A549 (cell line): ENCODE results near the gene EARS2. TPM values are rescaled to one million over a fixed set of nuclear protein-coding genes. Genes with fewer than 3 reads are reported as not detected.
"Not testable (repeated sequence)": the region's sequence is repeated elsewhere in the genome, so short reads cannot be mapped to it uniquely, and the experiment has no call there.

Source experiments
- ATAC-seq, 2 experiments: fragments of 200-7000 bp in 1 of 2; fragments of >200 bp in 1 of 2; cut with Nextera tagmentation in 1 of 2; cut with Tn5 transposase in 1 of 2; 3 replicates each; pipeline versions ENCODE4 v1.8.0 to v1.9.1; 2018 to 2020; ENCODE audit warnings: mild to moderate bottlenecking in 1 of 2, moderate library complexity in 1 of 2
- CTCF ChIA-PET: fragments of 300-600 bp; sonication (Branson Sonifier 250); formaldehyde crosslinking; extraction: SDS; loops from one replicate; lab custom pipeline; 2021; ENCODE audit warnings: antibody characterized with exemption, inconsistent platforms; lab: Yijun Ruan, JAX
- POLR2A ChIA-PET: fragments of 350-600 bp; formaldehyde crosslinking; extraction: SDS; loops from one replicate; lab custom pipeline; 2021; ENCODE audit warnings: antibody characterized with exemption, inconsistent platforms; lab: Yijun Ruan, JAX
- DNase-seq, 2 experiments: peaks; one replicate each; pipeline versions ENCODE4 v3.0.0 to v3.0.0-alpha.2; 2011 to 2016; ENCODE audit warnings: low read depth in 1 of 2, low spot score in 1 of 2
- FAIRE-seq: peaks from 2 replicates; lab custom pipeline; 2011; peaks lifted over from hg19 to GRCh38; lab: Jason Lieb, UNC
- H3K27ac ChIP-seq, 2 experiments: fragments of >200 bp; sonication (Bioruptor Twin); formaldehyde crosslinking; 3 replicates each; pipeline ENCODE4 v1.5.1; 2016 to 2017
- H3K4me1 ChIP-seq: fragments of >200 bp; sonication (Bioruptor Twin); formaldehyde crosslinking; 3 replicates; pipeline ENCODE4 v1.6.1; 2016
- H3K4me2 ChIP-seq: fragments of >200 bp; sonication (Bioruptor Twin); formaldehyde crosslinking; 3 replicates; pipeline ENCODE4 v1.6.1; 2016
- H3K4me3 ChIP-seq: fragments of >200 bp; sonication (Bioruptor Twin); formaldehyde crosslinking; 3 replicates; pipeline ENCODE4 v1.5.1; 2016
- H3K9me3 ChIP-seq: fragments of >200 bp; sonication (Bioruptor Twin); formaldehyde crosslinking; 3 replicates; pipeline ENCODE4 v1.6.1; 2016
- CBX2 ChIP-seq: fragments of 200-600 bp; sonication (generic); IDR thresholded peaks from 2 replicates; pipeline ENCODE4 v1.6.1; 2016; ENCODE audit warnings: low read depth, mild to moderate bottlenecking, borderline replicate concordance
- CBX8 ChIP-seq: fragments of 200-600 bp; sonication (generic); IDR thresholded peaks from 2 replicates; pipeline ENCODE4 v1.6.1; 2016
- EHF ChIP-seq: fragments of 250-450 bp; sonication (Bioruptor Pico); IDR thresholded peaks from 2 replicates; pipeline ENCODE4 v1.5.0; 2020; ENCODE audit warnings: mild to moderate bottlenecking
- ESRRA ChIP-seq: fragments of 150-350 bp; IDR thresholded peaks from 2 replicates; pipeline ENCODE4 v1.6.1; 2014; ENCODE audit warnings: mild to moderate bottlenecking, low read length, borderline replicate concordance
- FOSL2 ChIP-seq, 2 experiments: fragments of 450-650 bp in 1 of 2; fragments of >200 bp in 1 of 2; sonication (Bioruptor Twin) in 1 of 2; formaldehyde crosslinking; IDR thresholded peaks; 2 replicates each; pipeline versions ENCODE4 v1.5.0 to v1.6.1; 2016 to 2020; ENCODE audit warnings: mild to moderate bottlenecking in 1 of 2, moderate library complexity in 1 of 2
- FOXS1 ChIP-seq: fragments of 250-450 bp; sonication (Bioruptor Pico); IDR thresholded peaks from 2 replicates; pipeline ENCODE4 v1.5.0; 2020; ENCODE audit warnings: mild to moderate bottlenecking, moderate library complexity
- HOXA7 ChIP-seq: fragments of 250-450 bp; sonication (Bioruptor Pico); IDR thresholded peaks from 2 replicates; pipeline ENCODE4 v1.5.0; 2020; ENCODE audit warnings: mild to moderate bottlenecking, moderate library complexity
- KDM1A ChIP-seq: fragments of 200-600 bp; sonication (generic); IDR thresholded peaks from 2 replicates; pipeline ENCODE4 v1.6.1; 2016; ENCODE audit warnings: low read depth, mild to moderate bottlenecking
- MAFK ChIP-seq: fragments of 450-650 bp; IDR thresholded peaks from 2 replicates; pipeline ENCODE4 v1.6.1; 2014; ENCODE audit not compliant: partially characterized antibody
- MAZ ChIP-seq: fragments of 150-350 bp; IDR thresholded peaks from 2 replicates; pipeline ENCODE4 v1.6.1; 2014; ENCODE audit warnings: antibody characterized with exemption, low read depth, low read length, borderline replicate concordance
- NFE2L2 ChIP-seq: fragments of 150-350 bp; conservative IDR thresholded peaks from 2 replicates; pipeline ENCODE4 v1.6.1; 2014; ENCODE audit warnings: low read length
- NR3C1 ChIP-seq: fragments of >200 bp; sonication (Bioruptor Twin); formaldehyde crosslinking; IDR thresholded peaks from 3 replicates; pipeline ENCODE4 v1.6.1; 2017
- PHF8 ChIP-seq: fragments of 200-600 bp; sonication (generic); IDR thresholded peaks from 2 replicates; pipeline ENCODE4 v1.6.1; 2016; ENCODE audit warnings: low read depth, mild to moderate bottlenecking, antibody characterized with exemption, moderate library complexity, borderline replicate concordance
- RCOR1 ChIP-seq: fragments of 150-350 bp; IDR thresholded peaks from 2 replicates; pipeline ENCODE4 v1.6.1; 2014; ENCODE audit warnings: antibody characterized with exemption, low read length, low read depth
- RNF2 ChIP-seq: fragments of 200-600 bp; sonication (generic); IDR thresholded peaks from 2 replicates; pipeline ENCODE4 v1.6.1; 2016; ENCODE audit warnings: low read depth, mild to moderate bottlenecking, antibody characterized with exemption, moderate library complexity, borderline replicate concordance
- SMC3 ChIP-seq: fragments of >200 bp; sonication (Bioruptor Twin); formaldehyde crosslinking; IDR thresholded peaks from 3 replicates; pipeline ENCODE4 v1.6.1; 2018; ENCODE audit warnings: inconsistent platforms
- SREBF2 ChIP-seq: fragments of 450-650 bp; IDR thresholded peaks from 2 replicates; pipeline ENCODE4 v1.6.1; 2014; ENCODE audit warnings: mild to moderate bottlenecking, moderate library complexity
- TP53 ChIP-seq: fragments of 250-450 bp; sonication (Bioruptor Pico); IDR thresholded peaks from 2 replicates; pipeline ENCODE4 v1.5.0; 2021; ENCODE audit warnings: mild to moderate bottlenecking, moderate library complexity
- ZFP36 ChIP-seq: fragments of 450-650 bp; IDR thresholded peaks from 2 replicates; pipeline ENCODE4 v1.6.1; 2014; ENCODE audit warnings: borderline replicate concordance; ENCODE audit not compliant: partially characterized antibody
- ZNF302 ChIP-seq: fragments of 250-450 bp; sonication (Bioruptor Pico); IDR thresholded peaks from 2 replicates; pipeline ENCODE4 v1.9.0; 2021; ENCODE audit warnings: inconsistent platforms, mild to moderate bottlenecking, moderate library complexity
- WGBS: methylation state at CpG from one replicate; pipeline ENCODE4 v1.1.6; 2017; ENCODE audit errors: missing lambda C conversion rate; 5-methylcytosine and 5-hydroxymethylcytosine counted together
- polyA plus RNA-seq, 4 experiments: library from polyadenylated mRNA; depleted of rRNA in 3 of 4; stranded (reverse); fragments of >200 nt; fragmentation: RNase III in 1 of 4; extraction: RNeasy Plus Mini Kit Qiagen cat#74134 plus additional on column Dnase treatment in 1 of 4; gene quantifications; 2 replicates in 3 of 4; 3 replicates in 1 of 4; pipeline ENCODE4 v1.2.3, GENCODE V29; 2011 to 2017
- TF ChIP-seq, protein P1 (sequence below): fragments of 250-450 bp; sonication (Bioruptor Pico); IDR thresholded peaks from 2 replicates; pipeline ENCODE4 v1.5.0; 2021; ENCODE audit warnings: mild to moderate bottlenecking, moderate library complexity, borderline replicate concordance

Gene EARS2
- polyA plus RNA-seq, 2 of the 4 experiments (the other 2 are of a cell fraction), result 30.4 to 45.2 TPM

DNA sequence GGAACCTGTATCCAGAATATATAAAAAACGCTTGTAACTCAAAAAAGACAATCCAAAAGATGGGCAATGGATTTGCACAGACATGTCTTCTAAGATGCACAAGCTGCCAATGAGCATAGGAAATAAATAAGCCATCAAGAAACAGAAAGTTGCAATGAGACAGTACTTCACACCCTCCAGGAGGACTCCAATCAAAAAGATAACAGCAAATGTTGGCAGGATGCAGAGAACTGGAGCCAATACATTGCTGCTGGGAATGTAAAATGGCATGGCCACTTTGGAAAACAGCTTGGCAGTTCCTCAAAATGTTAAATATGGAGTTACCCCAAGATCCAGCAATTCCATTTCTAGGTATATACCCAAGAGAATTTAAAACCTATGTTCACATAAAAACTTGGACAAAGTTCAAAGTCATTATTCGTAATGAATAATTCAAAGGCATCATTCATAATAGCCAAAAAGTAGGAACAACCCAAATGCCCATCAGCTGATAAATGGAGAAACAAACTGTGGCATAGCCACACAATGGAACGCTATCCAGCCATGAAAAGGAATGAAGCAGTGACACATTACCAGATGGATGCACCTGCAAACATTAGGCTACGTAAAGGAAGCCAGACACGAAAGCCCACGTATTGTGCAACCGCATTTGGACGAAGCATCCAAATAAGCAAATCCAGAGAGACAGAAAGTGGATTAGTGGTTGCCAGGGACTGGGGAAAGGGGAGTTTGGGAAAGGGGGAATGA is 72.5 kb downstream of the EARS2 start:
- ATAC-seq (no peak), DNase-seq (no peak), FAIRE-seq (no peak)
- Histone ChIP-seq H3K4me2 (no peak overlapping the region), H3K27ac (no peak overlapping the region), H3K9me3 (no peaks in the 10 kb centered on the region), H3K4me1 (no peaks in the 10 kb centered on the region), H3K4me3 (no peak overlapping the region)
- 93% methylated on average over 8 of the region's 8 CpGs for WGBS
- CTCF ChIA-PET, result interaction anchor here (0.6 kb wide), 1 partner anchor 57 kb away, joined by 3 read pairs; no protein-coding TSS in a partner anchor
- TF ChIP-seq, protein P1, sequence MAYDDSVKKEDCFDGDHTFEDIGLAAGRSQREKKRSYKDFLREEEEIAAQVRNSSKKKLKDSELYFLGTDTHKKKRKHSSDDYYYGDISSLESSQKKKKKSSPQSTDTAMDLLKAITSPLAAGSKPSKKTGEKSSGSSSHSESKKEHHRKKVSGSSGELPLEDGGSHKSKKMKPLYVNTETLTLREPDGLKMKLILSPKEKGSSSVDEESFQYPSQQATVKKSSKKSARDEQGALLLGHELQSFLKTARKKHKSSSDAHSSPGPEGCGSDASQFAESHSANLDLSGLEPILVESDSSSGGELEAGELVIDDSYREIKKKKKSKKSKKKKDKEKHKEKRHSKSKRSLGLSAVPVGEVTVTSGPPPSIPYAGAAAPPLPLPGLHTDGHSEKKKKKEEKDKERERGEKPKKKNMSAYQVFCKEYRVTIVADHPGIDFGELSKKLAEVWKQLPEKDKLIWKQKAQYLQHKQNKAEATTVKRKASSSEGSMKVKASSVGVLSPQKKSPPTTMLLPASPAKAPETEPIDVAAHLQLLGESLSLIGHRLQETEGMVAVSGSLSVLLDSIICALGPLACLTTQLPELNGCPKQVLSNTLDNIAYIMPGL, result no peak
- TF ChIP-seq MAFK, result no peak
- no peak for TF ChIP-seq NR3C1
- TF ChIP-seq, all 56 proteins: peak for 0
- POLR2A ChIA-PET, result no interaction called here

DNA sequence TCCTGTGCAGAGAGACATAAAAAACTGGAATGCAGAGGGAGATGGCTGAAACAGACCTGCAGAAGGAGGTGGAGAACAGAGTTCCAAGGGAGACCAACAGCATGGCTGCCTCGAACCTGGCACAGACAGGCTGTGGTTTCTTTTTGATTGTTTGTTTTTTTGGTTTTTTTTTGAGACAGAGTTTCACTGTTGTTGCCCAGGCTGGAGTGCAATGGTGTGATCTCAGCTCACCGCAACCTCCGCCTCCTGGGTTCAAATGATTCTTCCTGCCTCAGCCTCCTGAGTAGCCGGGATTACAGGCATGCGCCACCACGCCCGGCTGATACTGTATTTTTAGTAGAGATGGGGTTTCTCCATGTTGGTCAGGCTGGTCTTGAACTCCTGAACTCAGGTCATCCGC is 73.7 kb downstream of the EARS2 start:
- H3K4me1 ChIP-seq, H3K9me3 ChIP-seq, POLR2A ChIA-PET, H3K4me3 ChIP-seq, H3K4me2 ChIP-seq, ATAC-seq, DNase-seq, FAIRE-seq, CTCF ChIA-PET, H3K27ac ChIP-seq: not testable (repeated sequence)
- WGBS, result 94% methylated on average over 8 of the region's 8 CpGs

GRCh38 chr16:23482778-23483177 is 74.4 kb downstream of the EARS2 start:
- FAIRE-seq (no peak), DNase-seq (no peak), ATAC-seq (no peak)
- Histone ChIP-seq H3K4me3 (no peak overlapping the region), H3K4me2 (no peak overlapping the region), H3K27ac (no peak overlapping the region), H3K4me1 (no peaks in the 10 kb centered on the region), H3K9me3 (no peaks in the 10 kb centered on the region)
- POLR2A ChIA-PET, result no interaction called here
- CTCF ChIA-PET, result interaction anchor here (1.1 to 1.7 kb wide), 3 partner anchors 11 to 27 kb away, joined by 3 to 6 read pairs (median 4); partner anchors contain the start of gene GGA2
- TF ChIP-seq PHF8, result no peak
- TF ChIP-seq ZFP36, result no peak
- no peak for TF ChIP-seq MAZ
- no peak for TF ChIP-seq ESRRA
- no peak for TF ChIP-seq FOXS1 (CRISPR knock-in tag)
- TF ChIP-seq ZNF302 (CRISPR knock-in tag), result no peak
- TF ChIP-seq EHF (CRISPR knock-in tag), result no peak
- no peak for TF ChIP-seq HOXA7 (CRISPR knock-in tag)
- no peak for TF ChIP-seq CBX2
- TF ChIP-seq RNF2, result no peak
- no peak for TF ChIP-seq SMC3
- TF ChIP-seq KDM1A, result no peak
- TF ChIP-seq NFE2L2, result no peak
- no peak for TF ChIP-seq FOSL2 (IDR thresholded peaks at IDR 0.05)
- no peak for TF ChIP-seq FOSL2 (CRISPR knock-in tag; IDR thresholded peaks at IDR 0.05)
- no peak for TF ChIP-seq TP53 (CRISPR knock-in tag)
- no peak for TF ChIP-seq CBX8
- no peak for TF ChIP-seq RCOR1
- no peak for TF ChIP-seq SREBF2
- TF ChIP-seq, protein P1, result no peak
- TF ChIP-seq NR3C1, result no peak
- 83% methylated on average over 14 of the region's 14 CpGs for WGBS
